Vagina (tissue), 2 donors: Measurements from ENCODE around the gene TRIM65.

ENCODE experiments used
- CTCF ChIP-seq, 3 experiments: fragments of 450-650 bp in 2 of 3; fragments of 200-600 bp in 1 of 3; sonication (generic) in 1 of 3; IDR thresholded peaks; one replicate each; pipeline ENCODE4 v1.5.1; 2017 to 2019; ENCODE audit warnings: antibody characterized with exemption in 3 of 3, mild to moderate bottlenecking in 2 of 3, moderate library complexity in 2 of 3
- POLR2A ChIP-seq, 2 donors: fragments of 450-650 bp; IDR thresholded peaks; one replicate each; pipeline ENCODE4 v1.6.1; 2017; ENCODE audit warnings: antibody characterized with exemption in 2 of 2, mild to moderate bottlenecking in 2 of 2, moderate library complexity in 2 of 2
- POLR2AphosphoS5 ChIP-seq, 2 donors: sonication (generic); formaldehyde crosslinking; IDR thresholded peaks; one replicate each; pipeline ENCODE4 v1.9.0; 2017; ENCODE audit warnings: antibody characterized with exemption in 2 of 2, mild to moderate bottlenecking in 2 of 2, low read depth in 1 of 2; ENCODE audit not compliant: insufficient read depth in 1 of 2

- TF ChIP-seq CTCF (IDR thresholded peaks at IDR 0.05) (no peak), POLR2A (IDR thresholded peaks at IDR 0.05) (no peak), POLR2AphosphoS5 (IDR thresholded peaks at IDR 0.05; ENCODE audit: insufficient read depth in 1 of 2, low read depth in 1 of 2) (no peak)
Observed at GRCh38 chr17:75899353-75899752, 2.6 kb upstream of the TRIM65 start.
